Vagina (tissue), 2 donors: ENCODE data around the gene TCEAL9.

ENCODE experiments used
- POLR2A ChIP-seq, 2 donors: fragments of 450-650 bp; IDR thresholded peaks; one replicate each; pipeline ENCODE4 v1.6.1; 2017; ENCODE audit warnings: antibody characterized with exemption in 2 of 2, mild to moderate bottlenecking in 2 of 2, moderate library complexity in 2 of 2
- POLR2AphosphoS5 ChIP-seq, 2 donors: sonication (generic); formaldehyde crosslinking; IDR thresholded peaks; one replicate each; pipeline ENCODE4 v1.9.0; 2017; ENCODE audit warnings: antibody characterized with exemption in 2 of 2, mild to moderate bottlenecking in 2 of 2, low read depth in 1 of 2; ENCODE audit not compliant: insufficient read depth in 1 of 2
- TF ChIP-seq, protein P1 (sequence below), 3 experiments: fragments of 450-650 bp in 2 of 3; fragments of 200-600 bp in 1 of 3; sonication (generic) in 1 of 3; IDR thresholded peaks; one replicate each; pipeline ENCODE4 v1.5.1; 2017 to 2019; ENCODE audit warnings: antibody characterized with exemption in 3 of 3, mild to moderate bottlenecking in 2 of 3, moderate library complexity in 2 of 3

- TF ChIP-seq, protein P1, sequence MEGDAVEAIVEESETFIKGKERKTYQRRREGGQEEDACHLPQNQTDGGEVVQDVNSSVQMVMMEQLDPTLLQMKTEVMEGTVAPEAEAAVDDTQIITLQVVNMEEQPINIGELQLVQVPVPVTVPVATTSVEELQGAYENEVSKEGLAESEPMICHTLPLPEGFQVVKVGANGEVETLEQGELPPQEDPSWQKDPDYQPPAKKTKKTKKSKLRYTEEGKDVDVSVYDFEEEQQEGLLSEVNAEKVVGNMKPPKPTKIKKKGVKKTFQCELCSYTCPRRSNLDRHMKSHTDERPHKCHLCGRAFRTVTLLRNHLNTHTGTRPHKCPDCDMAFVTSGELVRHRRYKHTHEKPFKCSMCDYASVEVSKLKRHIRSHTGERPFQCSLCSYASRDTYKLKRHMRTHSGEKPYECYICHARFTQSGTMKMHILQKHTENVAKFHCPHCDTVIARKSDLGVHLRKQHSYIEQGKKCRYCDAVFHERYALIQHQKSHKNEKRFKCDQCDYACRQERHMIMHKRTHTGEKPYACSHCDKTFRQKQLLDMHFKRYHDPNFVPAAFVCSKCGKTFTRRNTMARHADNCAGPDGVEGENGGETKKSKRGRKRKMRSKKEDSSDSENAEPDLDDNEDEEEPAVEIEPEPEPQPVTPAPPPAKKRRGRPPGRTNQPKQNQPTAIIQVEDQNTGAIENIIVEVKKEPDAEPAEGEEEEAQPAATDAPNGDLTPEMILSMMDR (IDR thresholded peaks at IDR 0.05), result no peak
- no peak for TF ChIP-seq POLR2AphosphoS5 (IDR thresholded peaks at IDR 0.05; ENCODE audit: insufficient read depth in 1 of 2, low read depth in 1 of 2)
- TF ChIP-seq POLR2A (IDR thresholded peaks at IDR 0.05), result no peak
Observed at GRCh38 chrX:103357871-103358270, 1.6 kb downstream of the TCEAL9 start.
